Measurements from ENCODE around the gene CSTF2. TPM values are rescaled to one million over a fixed set of nuclear protein-coding genes. Genes with fewer than 3 reads are reported as not detected.

Gene CSTF2
- total and polyA plus RNA-seq, 10 of the 15 experiments (the other 5 are each of a cell fraction or from before 2014, with no cell fraction given) = 7.7 to 66.6 (median 35.8) TPM

DNA sequence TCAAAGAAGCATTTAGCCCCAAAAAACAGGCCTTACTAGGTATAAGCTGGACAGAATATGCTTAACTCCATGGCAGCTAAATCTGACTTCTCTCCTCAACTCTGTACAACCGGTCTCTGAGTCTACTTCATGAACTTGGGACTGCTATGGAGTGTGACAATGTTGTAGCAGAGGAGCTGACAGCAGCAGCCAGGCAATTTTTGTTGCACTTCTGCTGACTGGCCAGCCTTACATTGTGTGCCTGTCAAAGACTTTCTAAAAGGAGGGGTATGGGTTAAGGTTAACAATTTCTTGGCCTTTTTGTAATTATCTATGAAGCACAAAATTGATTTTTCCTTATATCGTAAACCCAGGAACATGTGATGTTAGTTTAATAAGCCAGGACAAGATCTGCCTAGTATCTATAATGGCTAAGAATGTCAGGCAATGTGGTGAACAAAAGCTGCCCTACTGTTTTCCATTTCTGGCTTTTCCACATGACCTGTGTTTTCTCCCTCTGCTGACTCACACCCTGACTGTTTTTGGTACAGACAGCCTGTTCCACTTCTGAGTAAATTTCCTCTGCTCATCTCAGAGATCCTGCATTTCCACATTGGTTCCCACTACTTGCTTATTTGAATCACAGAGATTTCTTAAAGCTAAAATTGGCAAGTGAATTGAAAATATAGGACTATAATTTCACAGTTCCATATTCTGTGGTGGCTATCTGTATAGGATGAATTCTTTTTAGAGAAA is 44.6 kb downstream of the CSTF2 start (continued):
- no peak for TF ChIP-seq POLR2A (IDR thresholded peaks at IDR 0.05; ENCODE audit: low read depth, low read length)

- no peak for FAIRE-seq
- DNase-seq (ENCODE audit: low read depth, low spot score) = no peak
- Histone ChIP-seq H3K27me3 (replicated peaks in 1 of 2; ENCODE audit: control insufficient read depth in 2 of 2, insufficient read depth in 2 of 2, low read length in 1 of 2) (no peaks in the 10 kb centered on the region), H2AFZ (ENCODE audit: control insufficient read depth, low read depth, low read length) (no peak overlapping the region), H3K9me3 (replicated peaks; ENCODE audit: control insufficient read depth, insufficient read depth, low read length) (no peaks in the 10 kb centered on the region), H3K9ac (ENCODE audit: control insufficient read depth, insufficient read depth, low read length) (no peak overlapping the region), H3K4me1 (ENCODE audit: control insufficient read depth, insufficient read depth, low read length) (no peaks in the 10 kb centered on the region), H3K4me2 (ENCODE audit: control insufficient read depth, insufficient read depth) (no peak overlapping the region), H3K4me3 (no peak overlapping the region), H3K79me2 (ENCODE audit: control insufficient read depth, insufficient read depth, low read length) (no peaks in the 10 kb centered on the region), H3K27ac (ENCODE audit: control insufficient read depth, insufficient read depth) (no peak overlapping the region), H3K36me3 (ENCODE audit: control insufficient read depth in 2 of 2, insufficient read depth in 2 of 2, low read length in 1 of 2) (no peaks in the 10 kb centered on the region), H4K20me1 (ENCODE audit: control insufficient read depth, insufficient read depth) (no peaks in the 10 kb centered on the region)
- ChIA-PET RAD21 (ENCODE audit: unreplicated experiment) (no interaction called here), CTCF (no interaction called here), POLR2A (no interaction called here), SMC1A (ENCODE audit: uncharacterized antibody, unreplicated experiment) (interaction anchor here (0.7 kb wide), 1 partner anchor 62 kb away, joined by 3 read pairs; no protein-coding TSS in a partner anchor)
- in situ Hi-C loops (cut with MboI) (no loop called here), intact Hi-C loops (cut with micrococcal nuclease; ENCODE audit: unreplicated experiment) (no loop called here)
- 23% methylated on average over 2 of the region's 2 CpGs for WGBS (ENCODE audit: insufficient coverage, insufficient replicate concordance, low lambda C conversion rate, missing lambda C conversion rate)
- no peak for ATAC-seq
- BruUV-seq (replicated peaks) = no TSS peak
- TF ChIP-seq SPI1 (IDR thresholded peaks at IDR 0.05; ENCODE audit: borderline replicate concordance, insufficient read depth, low read depth, low read length) (no peak), ZNF592 (IDR thresholded peaks at IDR 0.05) (no peak), PAX5 (IDR thresholded peaks at IDR 0.05; ENCODE audit: borderline replicate concordance, low read depth, low read length) (no peak), NR2C2 (IDR thresholded peaks at IDR 0.05; ENCODE audit: borderline replicate concordance, control insufficient read depth, insufficient read length, low read depth) (no peak), NFYB (IDR thresholded peaks at IDR 0.05; ENCODE audit: insufficient read depth, low read depth, low read length) (no peak), MXI1 (IDR thresholded peaks at IDR 0.05; ENCODE audit: low read depth, low read length) (no peak), HDAC6 (IDR thresholded peaks at IDR 0.05; ENCODE audit: unreplicated experiment) (no peak), ATF3 (IDR thresholded peaks at IDR 0.05; ENCODE audit: borderline replicate concordance, extremely low read depth, low read depth, low read length) (no peak), SUZ12 (IDR thresholded peaks at IDR 0.05; ENCODE audit: unreplicated experiment) (no peak), IRF4 (IDR thresholded peaks at IDR 0.05; ENCODE audit: low read depth, low read length) (no peak), ATF7 (IDR thresholded peaks at IDR 0.05; ENCODE audit: low read depth) (no peak), TBL1XR1 (IDR thresholded peaks at IDR 0.05; ENCODE audit: low read depth, low read length) (no peak)
- TF ChIP-seq, protein P1, sequence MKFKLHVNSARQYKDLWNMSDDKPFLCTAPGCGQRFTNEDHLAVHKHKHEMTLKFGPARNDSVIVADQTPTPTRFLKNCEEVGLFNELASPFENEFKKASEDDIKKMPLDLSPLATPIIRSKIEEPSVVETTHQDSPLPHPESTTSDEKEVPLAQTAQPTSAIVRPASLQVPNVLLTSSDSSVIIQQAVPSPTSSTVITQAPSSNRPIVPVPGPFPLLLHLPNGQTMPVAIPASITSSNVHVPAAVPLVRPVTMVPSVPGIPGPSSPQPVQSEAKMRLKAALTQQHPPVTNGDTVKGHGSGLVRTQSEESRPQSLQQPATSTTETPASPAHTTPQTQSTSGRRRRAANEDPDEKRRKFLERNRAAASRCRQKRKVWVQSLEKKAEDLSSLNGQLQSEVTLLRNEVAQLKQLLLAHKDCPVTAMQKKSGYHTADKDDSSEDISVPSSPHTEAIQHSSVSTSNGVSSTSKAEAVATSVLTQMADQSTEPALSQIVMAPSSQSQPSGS (IDR thresholded peaks at IDR 0.05; ENCODE audit: low read length) = no peak
Measured at GRCh38 chrX:100868273-100868672, 48.1 kb downstream of the CSTF2 start.
